LNCAP (cell line): ENCODE measurements around the gene SSX4.
"Not testable (repeated sequence)": the region's sequence is repeated elsewhere in the genome, so short reads cannot be mapped to it uniquely, and the experiment has no call there.

Experiments
- TF ChIP-seq, protein P1 (sequence below): fragments of 450-650 bp; IDR thresholded peaks from 2 replicates; pipeline ENCODE4 v1.5.1; 2017; ENCODE audit warnings: mild to moderate bottlenecking

The SSX4 gene, protein sequence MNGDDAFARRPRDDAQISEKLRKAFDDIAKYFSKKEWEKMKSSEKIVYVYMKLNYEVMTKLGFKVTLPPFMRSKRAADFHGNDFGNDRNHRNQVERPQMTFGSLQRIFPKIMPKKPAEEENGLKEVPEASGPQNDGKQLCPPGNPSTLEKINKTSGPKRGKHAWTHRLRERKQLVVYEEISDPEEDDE

DNA sequence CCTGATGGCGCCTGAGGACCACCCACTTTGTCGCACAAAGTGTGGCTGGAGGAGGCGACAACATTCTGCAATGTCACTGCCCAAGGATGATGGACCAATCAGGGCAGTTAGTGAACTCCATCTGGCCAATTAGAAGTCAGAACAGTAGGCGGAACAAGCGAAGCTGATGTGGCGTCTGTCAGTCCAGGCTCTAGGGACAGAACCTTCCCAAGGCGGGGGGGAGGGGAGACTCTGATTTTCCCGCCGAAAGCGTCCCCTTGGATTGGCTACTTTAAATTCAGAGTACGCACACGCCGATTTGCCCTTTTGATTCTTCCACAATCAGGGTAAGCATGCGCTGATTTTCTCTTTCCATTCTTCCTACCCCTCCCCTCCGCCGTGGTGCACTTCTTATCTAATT, at the start of gene SSX4:
SSX4 (plus strand) TSS at position 301 of the 400 bp plus-strand sequence. CDS start 515 bp downstream, outside the sequence.
- TF ChIP-seq, protein P1, sequence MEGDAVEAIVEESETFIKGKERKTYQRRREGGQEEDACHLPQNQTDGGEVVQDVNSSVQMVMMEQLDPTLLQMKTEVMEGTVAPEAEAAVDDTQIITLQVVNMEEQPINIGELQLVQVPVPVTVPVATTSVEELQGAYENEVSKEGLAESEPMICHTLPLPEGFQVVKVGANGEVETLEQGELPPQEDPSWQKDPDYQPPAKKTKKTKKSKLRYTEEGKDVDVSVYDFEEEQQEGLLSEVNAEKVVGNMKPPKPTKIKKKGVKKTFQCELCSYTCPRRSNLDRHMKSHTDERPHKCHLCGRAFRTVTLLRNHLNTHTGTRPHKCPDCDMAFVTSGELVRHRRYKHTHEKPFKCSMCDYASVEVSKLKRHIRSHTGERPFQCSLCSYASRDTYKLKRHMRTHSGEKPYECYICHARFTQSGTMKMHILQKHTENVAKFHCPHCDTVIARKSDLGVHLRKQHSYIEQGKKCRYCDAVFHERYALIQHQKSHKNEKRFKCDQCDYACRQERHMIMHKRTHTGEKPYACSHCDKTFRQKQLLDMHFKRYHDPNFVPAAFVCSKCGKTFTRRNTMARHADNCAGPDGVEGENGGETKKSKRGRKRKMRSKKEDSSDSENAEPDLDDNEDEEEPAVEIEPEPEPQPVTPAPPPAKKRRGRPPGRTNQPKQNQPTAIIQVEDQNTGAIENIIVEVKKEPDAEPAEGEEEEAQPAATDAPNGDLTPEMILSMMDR: not testable (repeated sequence)

DNA sequence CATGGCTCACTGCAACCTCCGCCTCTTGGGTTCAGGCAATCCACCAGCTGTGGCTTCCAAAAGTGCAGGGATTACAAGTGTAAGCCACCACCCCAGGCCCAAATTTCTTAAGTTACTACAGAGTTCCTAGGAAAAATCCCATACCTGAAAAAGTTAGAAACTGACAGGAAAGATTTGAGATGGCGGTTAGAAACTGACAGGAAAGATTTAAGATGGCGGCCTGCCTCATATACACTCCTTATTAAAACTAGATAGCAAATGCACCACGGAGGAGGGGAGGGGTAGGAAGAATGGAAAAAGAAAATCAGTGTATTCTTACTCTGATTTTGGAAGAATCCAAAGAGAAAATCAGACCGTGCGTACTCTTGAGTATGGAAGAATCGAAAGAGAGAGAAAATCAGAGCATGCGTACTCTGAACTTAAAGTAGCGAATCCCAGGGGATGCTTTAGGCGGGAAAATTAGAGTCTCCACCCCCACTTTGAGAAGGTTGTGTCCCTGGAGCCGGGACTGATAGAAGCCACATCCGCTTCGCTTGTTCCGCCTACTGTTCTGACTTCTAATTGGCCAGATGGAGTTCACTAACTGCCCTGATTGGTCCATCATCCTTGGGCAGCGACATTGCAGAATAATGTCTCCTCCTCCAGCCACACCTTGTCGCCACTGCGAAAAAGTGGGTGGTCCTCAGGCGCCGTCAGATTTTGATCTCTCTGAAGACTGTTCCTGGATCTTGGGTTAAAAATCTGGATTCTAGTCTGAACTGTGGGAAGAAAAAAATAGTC, 26.8 kb upstream of the SSX4 start, which contains the start of gene SSX3:
SSX3 (minus strand) TSS at position 389 of the 780 bp plus-strand sequence. CDS start 1,454 bp downstream, outside the sequence.
- TF ChIP-seq, protein P1: not testable (repeated sequence)

DNA sequence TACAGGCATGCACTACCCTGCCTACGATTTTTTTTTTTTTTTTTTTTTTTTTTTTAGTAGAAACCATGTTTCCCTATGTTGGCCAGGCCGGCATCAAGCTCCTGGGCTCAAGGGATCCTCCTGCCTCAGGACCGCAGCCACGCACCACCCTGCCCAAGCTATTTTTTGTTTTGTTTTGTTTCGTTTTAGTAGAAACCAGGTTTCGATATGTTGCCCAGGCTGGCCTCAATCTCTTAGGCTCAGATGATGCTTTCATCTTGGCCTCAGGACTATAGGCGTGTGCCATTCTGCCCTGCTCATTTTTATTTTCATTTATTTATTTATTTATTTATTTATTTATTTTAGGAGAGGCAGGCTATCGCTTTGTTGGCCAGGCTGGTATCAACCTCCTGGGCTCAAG, 25.7 kb upstream of the SSX4 start:
- TF ChIP-seq, protein P1: no peak

DNA sequence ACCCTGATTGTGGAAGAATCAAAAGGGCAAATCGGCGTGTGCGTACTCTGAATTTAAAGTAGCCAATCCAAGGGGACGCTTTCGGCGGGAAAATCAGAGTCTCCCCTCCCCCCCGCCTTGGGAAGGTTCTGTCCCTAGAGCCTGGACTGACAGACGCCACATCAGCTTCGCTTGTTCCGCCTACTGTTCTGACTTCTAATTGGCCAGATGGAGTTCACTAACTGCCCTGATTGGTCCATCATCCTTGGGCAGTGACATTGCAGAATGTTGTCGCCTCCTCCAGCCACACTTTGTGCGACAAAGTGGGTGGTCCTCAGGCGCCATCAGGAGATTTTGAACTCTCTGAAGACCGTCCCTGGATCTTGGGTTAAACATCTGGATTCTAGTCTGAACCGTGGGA, 28.5 kb downstream of the SSX4 start, which contains the start of gene SSX4B:
SSX4B (minus strand) TSS at position 101 of the 400 bp plus-strand sequence. CDS start 588 bp downstream, outside the sequence.
- TF ChIP-seq, protein P1: not testable (repeated sequence)
